Measurements from ENCODE around the gene SH3BGRL3. TPM values are rescaled to one million over a fixed set of nuclear protein-coding genes. Genes with fewer than 3 reads are reported as not detected.

Gene SH3BGRL3
- total RNA-seq, 1 donor from 2014 or later = 11.8 TPM

Other genes with a start within 250 kb of the SH3BGRL3 start
- gene SLC30A2, start 234.0 kb upstream of the SH3BGRL3 start, total RNA-seq = not detected
- not detected for gene TRIM63, start 212.5 kb upstream of the SH3BGRL3 start, total RNA-seq
- gene PDIK1L, start 168.3 kb upstream of the SH3BGRL3 start, total RNA-seq = 109 TPM
- 0.82 TPM for gene FAM110D, start 121.0 kb upstream of the SH3BGRL3 start, total RNA-seq
- gene C1orf232, start 111.1 kb upstream of the SH3BGRL3 start, total RNA-seq = not detected
- gene ZNF593, start 110.2 kb upstream of the SH3BGRL3 start, total RNA-seq = 11.0 TPM
- not detected for gene ZNF593OS, start 108.3 kb upstream of the SH3BGRL3 start, total RNA-seq
- gene CNKSR1, start 102.6 kb upstream of the SH3BGRL3 start, total RNA-seq = 3.3 TPM
- gene CATSPER4, start 89.5 kb upstream of the SH3BGRL3 start, total RNA-seq = not detected
- 12.2 TPM for gene CEP85, start 45.9 kb upstream of the SH3BGRL3 start, total RNA-seq
- 4.1 TPM for gene UBXN11, start 26.6 kb downstream of the SH3BGRL3 start, total RNA-seq
- not detected for gene CD52, start 37.9 kb downstream of the SH3BGRL3 start, total RNA-seq
- gene CRYBG2, start 74.0 kb downstream of the SH3BGRL3 start, total RNA-seq = 0.41 TPM
- gene ZNF683, start 92.7 kb downstream of the SH3BGRL3 start, total RNA-seq = not detected
- not detected for gene LIN28A, start 130.7 kb downstream of the SH3BGRL3 start, total RNA-seq
- gene DHDDS, start 152.2 kb downstream of the SH3BGRL3 start, total RNA-seq = 22.0 TPM
- 240 TPM for gene HMGN2, start 192.4 kb downstream of the SH3BGRL3 start, total RNA-seq
- 3.3 TPM for gene RPS6KA1, start 249.7 kb downstream of the SH3BGRL3 start, total RNA-seq